Activated T-helper 1 cell treated with anti-CD3 and anti-CD28 coated beads, Interleukin-2, amount 50 U/mL, for 16 hours (primary cell): Measurements from ENCODE around the gene MTA3.

ENCODE experiments used
- DNase-seq, 2 donors: peaks; one replicate each; pipeline ENCODE4 v3.0.0-alpha.2; 2020; ENCODE audit warnings: low read depth in 1 of 2, low spot score in 1 of 2

Gene MTA3

DNA sequence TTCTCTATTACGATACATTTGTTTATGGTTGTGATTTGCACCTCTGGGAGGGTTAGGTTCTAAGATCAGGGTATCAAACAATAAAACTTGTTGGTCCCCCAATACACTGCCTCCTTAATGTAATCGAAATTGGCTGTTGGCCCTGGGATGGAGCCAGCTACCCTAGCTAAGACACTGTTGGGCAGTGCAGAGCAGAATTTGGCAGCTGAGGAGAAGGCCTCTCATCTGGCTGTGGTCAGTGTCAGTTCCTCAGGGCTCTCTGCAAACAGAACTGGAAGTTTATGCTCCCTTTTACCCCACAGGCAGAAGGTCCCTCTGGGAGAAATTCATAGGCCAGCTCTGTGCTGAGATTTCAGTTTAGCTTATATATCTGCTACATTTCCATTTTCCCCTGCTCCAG, 232.5 kb downstream of the MTA3 start:
- DNase-seq = no peak

GRCh38 chr2:42801381-42801780, 232.9 kb downstream of the MTA3 start:
- DNase-seq = no peak

DNA sequence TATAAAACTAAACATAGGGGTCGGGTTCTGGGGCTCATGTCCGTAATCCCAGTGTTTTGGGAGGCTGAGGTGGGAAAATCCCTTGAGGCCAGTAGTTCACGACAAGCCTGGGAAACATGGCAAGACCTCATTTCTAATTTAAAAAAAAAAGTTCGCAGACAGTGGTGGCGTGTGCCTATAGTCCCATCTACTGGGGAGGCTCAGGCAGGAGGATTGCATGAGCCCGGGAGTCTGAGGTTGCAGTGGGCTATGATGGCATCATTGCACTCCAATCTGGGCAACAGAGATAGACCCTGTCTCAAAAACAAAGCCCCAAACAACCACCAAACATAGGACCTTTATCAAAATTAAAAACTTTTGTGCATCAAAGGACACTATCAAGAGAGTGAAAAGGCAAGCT, 233.7 kb downstream of the MTA3 start:
- DNase-seq = no peak

GRCh38 chr2:42804338-42804737, 235.9 kb downstream of the MTA3 start:
- DNase-seq = no peak

GRCh38 chr2:42804891-42805290, 236.5 kb downstream of the MTA3 start:
- DNase-seq = no peak
